HG03521 (cell line): Measurements from ENCODE around the gene LPIN2.
"Not testable (repeated sequence)": the region's sequence is repeated elsewhere in the genome, so short reads cannot be mapped to it uniquely, and the experiment has no call there.

Experiments
- ATAC-seq: cut with Tn5 transposase; IDR thresholded peaks from one replicate; pipeline ENCODE4 v1.9.1; 2021; ENCODE audit warnings: mild to moderate bottlenecking, moderate library complexity; ENCODE audit not compliant: unreplicated experiment

The LPIN2 gene, protein sequence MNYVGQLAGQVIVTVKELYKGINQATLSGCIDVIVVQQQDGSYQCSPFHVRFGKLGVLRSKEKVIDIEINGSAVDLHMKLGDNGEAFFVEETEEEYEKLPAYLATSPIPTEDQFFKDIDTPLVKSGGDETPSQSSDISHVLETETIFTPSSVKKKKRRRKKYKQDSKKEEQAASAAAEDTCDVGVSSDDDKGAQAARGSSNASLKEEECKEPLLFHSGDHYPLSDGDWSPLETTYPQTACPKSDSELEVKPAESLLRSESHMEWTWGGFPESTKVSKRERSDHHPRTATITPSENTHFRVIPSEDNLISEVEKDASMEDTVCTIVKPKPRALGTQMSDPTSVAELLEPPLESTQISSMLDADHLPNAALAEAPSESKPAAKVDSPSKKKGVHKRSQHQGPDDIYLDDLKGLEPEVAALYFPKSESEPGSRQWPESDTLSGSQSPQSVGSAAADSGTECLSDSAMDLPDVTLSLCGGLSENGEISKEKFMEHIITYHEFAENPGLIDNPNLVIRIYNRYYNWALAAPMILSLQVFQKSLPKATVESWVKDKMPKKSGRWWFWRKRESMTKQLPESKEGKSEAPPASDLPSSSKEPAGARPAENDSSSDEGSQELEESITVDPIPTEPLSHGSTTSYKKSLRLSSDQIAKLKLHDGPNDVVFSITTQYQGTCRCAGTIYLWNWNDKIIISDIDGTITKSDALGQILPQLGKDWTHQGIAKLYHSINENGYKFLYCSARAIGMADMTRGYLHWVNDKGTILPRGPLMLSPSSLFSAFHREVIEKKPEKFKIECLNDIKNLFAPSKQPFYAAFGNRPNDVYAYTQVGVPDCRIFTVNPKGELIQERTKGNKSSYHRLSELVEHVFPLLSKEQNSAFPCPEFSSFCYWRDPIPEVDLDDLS

GRCh38 chr18:3013024-3013804 is at the start of gene LPIN2:
LPIN2 (minus strand) TSS chr18:3013144; CDS start chr18:2960840, 52,304 bp downstream.
- ATAC-seq = peak; percentile 86

- no peak for ATAC-seq
Measured at GRCh38 chr18:3061581-3062312, 48.8 kb upstream of the LPIN2 start.

DNA sequence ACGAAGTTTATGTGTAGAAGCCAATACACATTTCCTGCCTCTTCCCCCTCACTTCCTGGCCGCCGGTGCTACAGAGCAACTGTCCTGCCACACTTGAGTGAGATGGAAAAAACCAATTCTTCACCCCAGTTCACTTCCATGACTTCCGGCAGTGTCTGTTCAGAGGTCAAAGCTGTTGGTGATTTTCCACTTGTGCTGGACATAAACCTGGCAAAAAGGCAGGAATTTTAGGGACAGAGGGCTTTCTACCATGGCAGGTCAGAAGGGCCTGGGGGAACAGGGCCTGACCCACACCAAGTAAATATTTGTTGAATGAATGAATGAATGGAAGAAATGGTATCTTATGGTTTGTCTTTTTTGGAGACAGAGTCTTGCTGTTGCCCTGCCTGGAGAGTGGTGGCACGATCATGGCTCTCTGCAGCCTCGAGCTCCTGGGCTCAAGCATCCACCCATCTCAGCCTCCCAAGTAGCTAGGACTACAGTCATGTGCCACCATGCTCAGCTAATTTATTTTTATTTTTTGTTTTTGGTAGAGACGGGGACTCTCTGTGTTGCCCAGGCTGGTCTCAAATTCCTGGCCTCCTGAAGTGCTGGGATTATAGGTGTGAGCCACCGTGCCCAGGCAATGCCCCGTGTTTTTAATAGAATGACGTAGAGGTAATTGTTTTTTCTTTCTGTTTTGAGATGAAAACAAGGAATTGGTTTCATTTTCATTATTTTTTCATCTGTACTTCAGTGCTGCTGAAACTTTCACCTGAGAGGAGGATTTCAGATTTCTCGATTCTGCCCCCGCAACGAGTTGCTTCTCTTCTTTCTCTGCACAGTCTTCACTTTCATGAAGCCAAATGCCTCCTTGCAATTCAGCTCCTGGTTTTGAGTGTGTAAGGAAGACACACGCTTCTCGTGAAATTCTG is 48.0 kb upstream of the LPIN2 start:
- ATAC-seq = peak; percentile 57

DNA sequence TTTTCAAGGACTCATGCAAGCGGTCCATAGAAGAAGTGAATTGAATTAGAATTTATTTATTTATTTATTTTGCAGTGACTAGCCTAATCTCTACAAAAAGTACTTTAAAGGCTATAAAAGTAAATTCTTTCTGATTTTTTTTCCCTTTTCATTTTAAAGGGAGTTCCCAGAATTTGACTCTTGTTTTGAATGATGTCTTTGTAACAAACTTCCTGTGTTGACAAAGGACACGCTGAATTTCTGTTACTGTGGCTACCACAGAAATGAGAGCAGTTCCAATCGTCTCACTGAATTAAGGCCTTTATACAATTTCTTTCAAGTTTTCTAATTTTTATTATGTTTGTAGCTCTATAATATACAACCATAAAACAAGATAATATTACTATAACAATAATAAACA is 46.3 kb upstream of the LPIN2 start:
- no peak for ATAC-seq

- no peak for ATAC-seq
Measured at GRCh38 chr18:3058328-3059191, 45.6 kb upstream of the LPIN2 start.

- ATAC-seq = no peak
Measured at GRCh38 chr18:3057526-3057925, 44.6 kb upstream of the LPIN2 start.

- ATAC-seq = no peak
Measured at GRCh38 chr18:3056311-3056710, 43.4 kb upstream of the LPIN2 start.

GRCh38 chr18:3055816-3056215 is 42.9 kb upstream of the LPIN2 start:
- no peak for ATAC-seq

DNA sequence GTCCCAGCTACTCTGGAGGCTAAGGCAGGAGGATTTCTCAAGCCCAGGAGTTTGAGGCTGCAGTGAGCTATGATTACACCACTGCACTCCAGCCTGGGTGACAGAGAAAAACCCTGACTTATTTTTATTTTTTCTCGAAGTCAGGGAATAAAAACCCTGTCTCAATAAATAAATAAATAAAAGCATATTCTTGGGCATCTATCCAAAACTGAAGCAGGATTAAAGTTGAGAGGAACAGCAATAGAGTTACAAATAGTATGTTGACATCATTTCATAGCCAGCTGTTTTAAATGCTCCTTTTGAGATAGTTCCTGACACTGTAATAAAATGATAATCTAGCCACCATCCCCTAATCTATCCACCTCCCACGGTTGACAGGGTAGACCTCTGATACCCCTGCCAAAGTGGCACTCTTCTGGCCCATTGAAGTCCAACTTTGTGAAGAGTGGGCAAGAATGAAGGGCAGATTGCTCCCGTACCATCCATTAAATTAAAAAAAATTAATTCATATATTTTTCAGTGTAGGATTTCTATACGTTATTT is 42.3 kb upstream of the LPIN2 start:
- ATAC-seq = no peak

GRCh38 chr18:3054780-3055179 is 41.8 kb upstream of the LPIN2 start:
- ATAC-seq = no peak

- no peak for ATAC-seq
Measured at GRCh38 chr18:3054214-3054613, 41.3 kb upstream of the LPIN2 start.

DNA sequence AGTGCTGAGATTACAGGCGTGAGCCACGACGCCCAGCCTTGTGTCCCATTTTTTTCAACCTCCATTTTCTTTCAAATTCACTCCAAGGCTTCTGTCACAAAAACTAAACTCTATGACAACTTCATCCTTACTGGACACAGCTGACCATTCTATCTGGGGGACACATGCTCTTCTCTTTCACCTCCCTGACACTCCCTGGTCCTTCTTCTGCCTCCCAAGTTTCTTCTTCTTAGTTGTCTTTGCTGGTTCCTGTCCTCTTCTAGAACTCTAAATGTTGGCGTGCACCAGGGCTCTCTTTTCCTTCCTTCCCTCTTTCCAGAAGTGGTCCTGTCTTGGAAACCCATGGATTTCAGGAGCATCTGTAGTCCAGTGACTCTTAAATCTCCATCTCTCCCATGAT is 40.1 kb upstream of the LPIN2 start:
- no peak for ATAC-seq

- ATAC-seq = no peak
Measured at GRCh38 chr18:3052411-3052758, 39.4 kb upstream of the LPIN2 start.

- no peak for ATAC-seq
Measured at GRCh38 chr18:3051718-3052410, 38.9 kb upstream of the LPIN2 start.

DNA sequence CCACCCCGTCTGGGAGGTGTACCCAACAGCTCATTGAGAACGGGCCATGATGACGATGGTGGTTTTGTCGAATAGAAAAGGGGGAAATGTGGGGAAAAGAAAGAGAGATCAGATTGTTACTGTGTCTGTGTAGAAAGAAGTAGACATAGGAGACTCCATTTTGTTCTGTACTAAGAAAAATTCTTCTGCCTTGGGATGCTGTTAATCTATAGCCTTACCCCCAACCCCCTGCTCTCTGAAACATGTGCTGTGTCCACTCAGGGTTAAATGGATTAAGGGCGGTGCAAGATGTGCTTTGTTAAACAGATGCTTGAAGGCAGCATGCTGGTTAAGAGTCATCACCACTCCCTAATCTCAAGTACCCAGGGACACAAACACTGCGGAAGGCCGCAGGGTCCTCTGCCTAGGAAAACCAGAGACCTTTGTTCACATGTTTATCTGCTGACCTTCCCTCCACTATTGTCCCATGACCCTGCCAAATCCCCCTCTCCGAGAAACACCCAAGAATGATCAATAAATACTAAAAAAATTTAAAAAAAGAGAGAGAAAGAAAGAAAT is 37.0 kb upstream of the LPIN2 start:
- not testable (repeated sequence) for ATAC-seq

GRCh38 chr18:3048820-3049349 is 35.9 kb upstream of the LPIN2 start:
- no peak for ATAC-seq

- ATAC-seq = no peak
Measured at GRCh38 chr18:3048121-3048520, 35.2 kb upstream of the LPIN2 start.
